ENCODE data around the gene VPS37C.

DNA sequence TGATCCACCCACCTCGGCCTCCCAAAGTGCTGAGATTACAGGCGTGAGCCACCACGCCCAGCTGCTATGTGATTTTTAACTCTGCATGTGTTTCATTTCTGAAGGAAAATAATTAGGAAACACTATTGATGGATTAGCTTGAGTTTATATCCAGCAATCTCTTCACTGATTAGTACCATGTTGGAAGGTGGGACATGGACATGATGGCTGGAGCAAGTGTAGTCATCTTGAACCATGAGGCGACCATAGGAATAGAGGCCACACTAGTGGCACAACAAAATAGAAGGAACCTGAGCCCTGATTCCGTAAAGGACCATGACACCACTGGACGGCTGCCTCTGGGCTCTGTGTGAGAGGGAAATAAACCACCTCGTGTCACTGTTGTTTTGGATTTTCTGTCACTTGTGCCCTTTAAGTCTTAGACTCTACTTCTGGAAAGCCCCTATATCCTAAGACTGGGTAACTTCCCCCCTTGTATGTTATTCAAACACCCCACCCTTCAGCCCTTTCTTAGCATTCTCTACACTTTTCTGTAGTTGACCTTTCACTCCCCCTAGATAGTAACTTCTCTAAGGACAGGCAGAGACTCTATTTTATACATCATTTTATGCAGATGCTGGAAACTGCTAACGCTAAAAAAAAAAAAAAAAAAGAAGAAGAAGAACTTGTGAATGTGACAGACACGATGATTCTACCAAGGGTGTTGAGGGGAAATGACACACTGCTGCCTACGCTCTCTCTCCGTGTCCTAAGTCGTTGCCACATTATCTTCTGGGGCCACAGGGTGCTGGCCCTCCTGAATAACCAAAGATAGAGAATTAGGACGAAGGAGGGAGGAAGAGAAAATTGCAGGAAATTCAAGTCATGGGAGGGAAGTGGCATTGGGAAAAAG lies 2.7 kb upstream of the VPS37C start:
- TF ChIP-seq, protein P1, sequence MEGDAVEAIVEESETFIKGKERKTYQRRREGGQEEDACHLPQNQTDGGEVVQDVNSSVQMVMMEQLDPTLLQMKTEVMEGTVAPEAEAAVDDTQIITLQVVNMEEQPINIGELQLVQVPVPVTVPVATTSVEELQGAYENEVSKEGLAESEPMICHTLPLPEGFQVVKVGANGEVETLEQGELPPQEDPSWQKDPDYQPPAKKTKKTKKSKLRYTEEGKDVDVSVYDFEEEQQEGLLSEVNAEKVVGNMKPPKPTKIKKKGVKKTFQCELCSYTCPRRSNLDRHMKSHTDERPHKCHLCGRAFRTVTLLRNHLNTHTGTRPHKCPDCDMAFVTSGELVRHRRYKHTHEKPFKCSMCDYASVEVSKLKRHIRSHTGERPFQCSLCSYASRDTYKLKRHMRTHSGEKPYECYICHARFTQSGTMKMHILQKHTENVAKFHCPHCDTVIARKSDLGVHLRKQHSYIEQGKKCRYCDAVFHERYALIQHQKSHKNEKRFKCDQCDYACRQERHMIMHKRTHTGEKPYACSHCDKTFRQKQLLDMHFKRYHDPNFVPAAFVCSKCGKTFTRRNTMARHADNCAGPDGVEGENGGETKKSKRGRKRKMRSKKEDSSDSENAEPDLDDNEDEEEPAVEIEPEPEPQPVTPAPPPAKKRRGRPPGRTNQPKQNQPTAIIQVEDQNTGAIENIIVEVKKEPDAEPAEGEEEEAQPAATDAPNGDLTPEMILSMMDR (IDR thresholded peaks at IDR 0.05 in 2 of 3, conservative IDR thresholded peaks at IDR 0.05 in 1 of 3; ENCODE audit: borderline replicate concordance in 1 of 3, insufficient read depth in 1 of 3, low read depth in 2 of 3, low read length in 2 of 3), result no peak
- no peak for TF ChIP-seq YY1 (IDR thresholded peaks at IDR 0.05; ENCODE audit: extremely low read depth, insufficient replicate concordance, low read depth, low read length)
- TF ChIP-seq SP1 (IDR thresholded peaks at IDR 0.05; ENCODE audit: low read depth), result no peak

Measured in HCT116 (cell line).